Nephron (organoid): ENCODE measurements around the gene XCL2.
"Not testable (repeated sequence)": the region's sequence is repeated elsewhere in the genome, so short reads cannot be mapped to it uniquely, and the experiment has no call there.

ENCODE experiments used
- H3K27ac Mint-ChIP-seq, 3 experiments: 2 replicates each; pipeline ENCODE4 v1.8.0; 2020; ENCODE audit warnings: mixed read lengths in 3 of 3, mild to moderate bottlenecking in 2 of 3, moderate library complexity in 1 of 3
- H3K27me3 Mint-ChIP-seq: 2 replicates; pipeline ENCODE4 v1.8.0; 2021; ENCODE audit warnings: low read depth, mild to moderate bottlenecking, moderate library complexity, mixed read lengths
- H3K36me3 Mint-ChIP-seq: 2 replicates; pipeline ENCODE4 v1.8.0; 2020; ENCODE audit warnings: low read depth, mixed read lengths
- H3K4me1 Mint-ChIP-seq: 2 replicates; pipeline ENCODE4 v1.8.0; 2020; ENCODE audit warnings: mixed read lengths
- H3K4me3 Mint-ChIP-seq, 3 experiments: 2 replicates each; pipeline ENCODE4 v1.8.0; 2020; ENCODE audit warnings: mild to moderate bottlenecking in 3 of 3, mixed read lengths in 3 of 3, moderate library complexity in 2 of 3
- H3K9me3 Mint-ChIP-seq: 2 replicates; pipeline ENCODE4 v1.8.0; 2020; ENCODE audit warnings: mixed read lengths
- TF ChIP-seq, protein P1 (sequence below), 3 experiments: fragments of 200-600 bp; sonication (generic); IDR thresholded peaks; one replicate each; pipeline ENCODE4 v1.5.0; 2021; ENCODE audit warnings: antibody characterized with exemption in 3 of 3; ENCODE audit not compliant: unreplicated experiment in 3 of 3

The XCL2 gene

DNA sequence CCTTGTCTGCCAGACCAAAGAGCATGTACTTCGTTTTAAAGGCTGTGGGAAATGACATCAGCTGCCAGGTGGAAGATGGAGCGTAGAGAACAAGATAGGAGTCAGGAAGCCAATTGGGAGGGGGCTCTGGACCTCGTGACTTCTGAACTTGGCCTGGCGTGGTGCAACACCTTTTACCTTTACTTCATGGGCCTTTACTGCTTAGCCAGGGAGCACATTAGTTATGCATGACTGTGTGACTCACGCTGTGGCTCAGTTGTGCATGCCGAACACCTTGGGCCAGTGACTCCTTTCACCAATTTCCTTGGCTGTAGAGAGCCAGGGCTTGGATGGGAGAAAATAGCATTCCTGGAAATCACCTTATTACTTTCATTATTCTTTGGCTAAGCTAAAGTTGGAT lies 39.8 kb upstream of the XCL2 start:
- TF ChIP-seq, protein P1, sequence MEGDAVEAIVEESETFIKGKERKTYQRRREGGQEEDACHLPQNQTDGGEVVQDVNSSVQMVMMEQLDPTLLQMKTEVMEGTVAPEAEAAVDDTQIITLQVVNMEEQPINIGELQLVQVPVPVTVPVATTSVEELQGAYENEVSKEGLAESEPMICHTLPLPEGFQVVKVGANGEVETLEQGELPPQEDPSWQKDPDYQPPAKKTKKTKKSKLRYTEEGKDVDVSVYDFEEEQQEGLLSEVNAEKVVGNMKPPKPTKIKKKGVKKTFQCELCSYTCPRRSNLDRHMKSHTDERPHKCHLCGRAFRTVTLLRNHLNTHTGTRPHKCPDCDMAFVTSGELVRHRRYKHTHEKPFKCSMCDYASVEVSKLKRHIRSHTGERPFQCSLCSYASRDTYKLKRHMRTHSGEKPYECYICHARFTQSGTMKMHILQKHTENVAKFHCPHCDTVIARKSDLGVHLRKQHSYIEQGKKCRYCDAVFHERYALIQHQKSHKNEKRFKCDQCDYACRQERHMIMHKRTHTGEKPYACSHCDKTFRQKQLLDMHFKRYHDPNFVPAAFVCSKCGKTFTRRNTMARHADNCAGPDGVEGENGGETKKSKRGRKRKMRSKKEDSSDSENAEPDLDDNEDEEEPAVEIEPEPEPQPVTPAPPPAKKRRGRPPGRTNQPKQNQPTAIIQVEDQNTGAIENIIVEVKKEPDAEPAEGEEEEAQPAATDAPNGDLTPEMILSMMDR (IDR thresholded peaks at IDR 0.05; ENCODE audit: unreplicated experiment in 3 of 3): no peak
- Mint-ChIP-seq H3K4me3 (no peak overlapping the region), H3K4me1 (peaks cover 7% of the 10 kb centered on the region), H3K27me3 (peaks cover 9% of the 10 kb centered on the region), H3K36me3 (no peaks in the 10 kb centered on the region), H3K9me3 (no peaks in the 10 kb centered on the region), H3K27ac (peak overlapping the region in 2 of 3 experiments; percentile 51 to 72)

DNA sequence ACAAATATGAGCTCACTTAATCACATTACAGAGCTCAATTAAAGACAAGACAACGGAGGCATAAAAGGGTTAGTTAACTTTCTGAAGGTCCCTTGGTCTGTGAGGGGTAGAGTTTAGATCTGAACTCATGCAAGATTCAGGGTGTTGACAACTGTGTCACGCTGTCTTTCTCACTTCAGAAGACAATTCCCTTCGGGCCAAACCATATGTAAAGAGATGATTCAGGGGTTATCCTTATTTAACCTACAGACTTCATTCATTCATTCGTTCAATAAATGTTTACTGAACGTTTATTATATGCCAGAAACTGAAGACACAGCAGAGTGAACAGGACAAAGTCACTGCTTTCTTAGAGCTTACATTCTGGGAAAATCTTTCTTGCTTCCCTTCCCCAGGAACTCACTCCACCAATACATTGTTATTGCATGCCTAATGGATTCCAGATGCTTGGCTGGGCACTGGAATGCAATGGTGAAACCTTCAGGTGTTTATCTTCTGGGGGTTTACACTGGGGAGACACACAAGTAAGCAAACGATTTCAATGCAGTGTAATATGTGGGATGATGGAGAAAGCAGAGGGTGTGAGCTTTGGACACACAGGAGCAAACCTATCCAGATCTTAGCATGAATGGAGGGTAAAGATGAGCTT lies 39.0 kb upstream of the XCL2 start:
- peak overlapping the region in 2 of 3 experiments; percentile 51 to 72 for H3K27ac Mint-ChIP-seq
- no peaks in the 10 kb centered on the region for H3K9me3 Mint-ChIP-seq
- TF ChIP-seq, protein P1 (IDR thresholded peaks at IDR 0.05; ENCODE audit: unreplicated experiment in 3 of 3): no peak
- no peaks in the 10 kb centered on the region for H3K36me3 Mint-ChIP-seq
- peaks cover 7% of the 10 kb centered on the region for H3K4me1 Mint-ChIP-seq
- H3K4me3 Mint-ChIP-seq: no peak overlapping the region
- peaks cover 10% of the 10 kb centered on the region for H3K27me3 Mint-ChIP-seq

DNA sequence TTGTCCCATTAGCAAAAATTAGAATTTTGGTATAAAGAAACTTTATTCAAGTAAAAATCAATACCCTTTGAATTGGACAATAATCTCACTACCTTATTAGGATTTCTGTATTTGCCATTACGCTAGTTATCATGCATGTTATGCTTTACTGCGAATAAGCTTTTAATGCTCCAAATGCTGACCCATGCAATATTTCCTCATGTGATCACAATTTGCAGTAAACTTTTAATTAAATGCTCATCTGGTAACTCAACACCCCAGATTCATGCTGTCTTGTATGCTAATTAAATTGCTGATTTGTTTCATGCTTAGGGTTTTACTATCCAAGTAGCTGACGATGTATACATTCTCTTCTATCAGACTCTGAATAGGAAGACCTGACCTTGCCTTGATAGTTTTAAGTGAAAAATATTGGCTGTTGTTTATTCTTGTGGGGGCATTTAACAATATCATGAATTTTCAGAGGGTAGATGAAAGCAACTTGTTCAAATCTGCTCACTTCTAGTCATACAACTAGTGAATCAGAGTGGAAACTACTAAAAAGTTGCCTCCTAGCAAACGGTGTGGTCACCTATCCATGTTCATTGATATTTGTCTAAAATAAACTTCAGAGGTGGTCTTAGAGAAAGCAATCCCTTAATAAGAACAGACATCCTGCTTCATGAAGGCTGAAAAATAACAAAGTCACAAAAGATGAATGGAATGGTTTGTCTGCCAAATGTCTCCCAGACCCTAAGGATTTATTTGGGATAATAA lies 38.2 kb upstream of the XCL2 start:
- H3K9me3 Mint-ChIP-seq: no peaks in the 10 kb centered on the region

DNA sequence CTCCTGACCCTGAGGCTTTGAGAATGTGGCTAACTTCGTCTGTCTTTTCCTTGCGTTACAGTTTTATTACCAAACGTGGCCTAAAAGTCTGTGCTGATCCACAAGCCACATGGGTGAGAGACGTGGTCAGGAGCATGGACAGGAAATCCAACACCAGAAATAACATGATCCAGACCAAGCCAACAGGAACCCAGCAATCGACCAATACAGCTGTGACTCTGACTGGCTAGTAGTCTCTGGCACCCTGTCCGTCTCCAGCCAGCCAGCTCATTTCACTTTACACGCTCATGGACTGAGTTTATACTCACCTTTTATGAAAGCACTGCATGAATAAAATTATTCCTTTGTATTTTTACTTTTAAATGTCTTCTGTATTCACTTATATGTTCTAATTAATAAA lies 37.2 kb upstream of the XCL2 start:
- not testable (repeated sequence) for H3K4me3 Mint-ChIP-seq, H3K27ac Mint-ChIP-seq, H3K9me3 Mint-ChIP-seq, H3K4me1 Mint-ChIP-seq, H3K36me3 Mint-ChIP-seq
- H3K27me3 Mint-ChIP-seq: peaks cover 18% of the 10 kb centered on the region

More for the DNA sequence above, 38.2 kb upstream of the XCL2 start:
- Mint-ChIP-seq H3K4me3 (no peak overlapping the region), H3K36me3 (no peaks in the 10 kb centered on the region), H3K27me3 (peaks cover 16% of the 10 kb centered on the region), H3K4me1 (peaks cover 7% of the 10 kb centered on the region), H3K27ac (peak overlapping the region in 1 of 3 experiments; percentile 16)
- TF ChIP-seq, protein P1 (IDR thresholded peaks at IDR 0.05; ENCODE audit: unreplicated experiment in 3 of 3): no peak

DNA sequence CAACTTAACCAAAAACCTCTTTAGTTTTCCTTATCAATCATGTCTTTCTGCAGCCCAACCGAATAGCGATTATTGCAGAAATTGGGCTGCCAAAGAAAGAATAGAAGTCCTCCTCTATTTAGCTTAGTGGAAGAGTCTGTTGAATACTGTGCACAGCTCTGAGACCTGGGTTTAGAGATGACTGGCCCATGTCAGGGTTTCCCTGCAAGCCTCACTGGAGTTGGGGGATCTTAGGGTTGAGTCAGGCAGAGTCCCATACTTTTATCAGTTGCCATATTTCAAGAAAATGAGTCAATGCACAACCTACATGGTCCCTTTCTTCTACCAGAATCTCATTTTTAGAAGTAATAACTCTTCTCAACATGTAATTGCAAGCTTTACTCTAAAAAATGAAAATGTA lies 36.5 kb upstream of the XCL2 start:
- H3K36me3 Mint-ChIP-seq: not testable (repeated sequence)
- H3K27me3 Mint-ChIP-seq: peaks cover 11% of the 10 kb centered on the region

DNA sequence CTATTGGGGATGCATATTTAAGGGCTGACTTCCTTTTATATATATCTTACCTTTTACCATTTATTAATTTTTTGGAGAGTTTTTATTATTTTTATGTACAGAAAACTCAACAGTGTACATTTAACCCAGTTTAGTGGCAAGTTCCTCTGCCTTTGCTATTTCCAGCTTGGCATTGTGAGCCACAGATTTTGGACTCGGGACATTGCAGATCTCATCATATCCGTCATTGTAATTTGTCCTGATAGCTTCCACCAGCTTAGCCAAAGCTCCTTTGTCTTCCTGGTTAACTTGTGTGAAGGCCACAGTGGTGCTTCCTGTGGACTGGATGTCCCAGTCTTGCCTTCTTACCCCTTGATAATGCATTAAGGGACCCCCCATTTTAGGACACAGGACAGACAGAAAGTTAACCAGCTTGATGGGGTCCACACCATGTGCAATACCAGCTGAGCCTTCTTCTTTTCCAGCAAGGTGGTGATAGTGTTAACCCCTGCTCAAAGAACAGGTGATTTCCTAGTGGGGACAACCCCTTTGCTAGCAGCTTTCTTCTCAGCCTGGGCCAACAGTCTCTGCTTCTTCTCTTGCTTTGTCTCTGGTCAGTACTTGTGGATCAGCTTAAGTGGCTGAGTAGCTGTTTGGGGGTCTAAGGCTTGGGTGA lies 34.9 kb upstream of the XCL2 start:
- H3K4me1 Mint-ChIP-seq, H3K36me3 Mint-ChIP-seq: not testable (repeated sequence)

More for the DNA sequence above, 36.5 kb upstream of the XCL2 start:
- H3K4me3 Mint-ChIP-seq, H3K27ac Mint-ChIP-seq, H3K9me3 Mint-ChIP-seq, H3K4me1 Mint-ChIP-seq: not testable (repeated sequence)

DNA sequence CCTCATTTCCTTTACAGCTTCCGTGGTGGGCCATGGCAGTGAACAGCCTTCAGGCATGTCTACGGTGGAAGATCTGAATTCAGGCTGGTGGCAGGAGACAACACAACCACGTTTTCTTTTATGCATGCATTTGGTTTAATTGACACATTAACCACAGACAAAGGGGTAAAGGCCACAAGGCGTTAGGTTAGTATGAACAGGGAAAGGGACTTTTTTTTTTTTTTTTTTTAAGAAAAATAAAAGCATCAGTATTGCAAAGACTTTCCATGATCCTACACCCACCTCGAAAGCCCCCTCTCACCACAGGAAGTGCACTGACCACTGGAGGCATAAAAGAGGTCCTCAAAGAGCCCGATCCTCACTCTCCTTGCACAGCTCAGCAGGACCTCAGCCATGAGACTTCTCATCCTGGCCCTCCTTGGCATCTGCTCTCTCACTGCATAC lies 32.5 kb upstream of the XCL2 start, which contains the start of gene XCL1:
Gene XCL1 (plus strand): TSS at position 361 of the 444 bp plus-strand sequence. CDS start 33 bp downstream, at position 394.
- H3K27me3 Mint-ChIP-seq: peaks cover 21% of the 10 kb centered on the region
- H3K4me1 Mint-ChIP-seq, H3K27ac Mint-ChIP-seq, H3K4me3 Mint-ChIP-seq, H3K36me3 Mint-ChIP-seq, H3K9me3 Mint-ChIP-seq: not testable (repeated sequence)

More for the DNA sequence above, 34.9 kb upstream of the XCL2 start:
- H3K4me3 Mint-ChIP-seq, H3K9me3 Mint-ChIP-seq, H3K27ac Mint-ChIP-seq: not testable (repeated sequence)
- peaks cover 11% of the 10 kb centered on the region for H3K27me3 Mint-ChIP-seq
